ENCODE results near the gene HOXA6.

HOXA6 gene

DNA sequence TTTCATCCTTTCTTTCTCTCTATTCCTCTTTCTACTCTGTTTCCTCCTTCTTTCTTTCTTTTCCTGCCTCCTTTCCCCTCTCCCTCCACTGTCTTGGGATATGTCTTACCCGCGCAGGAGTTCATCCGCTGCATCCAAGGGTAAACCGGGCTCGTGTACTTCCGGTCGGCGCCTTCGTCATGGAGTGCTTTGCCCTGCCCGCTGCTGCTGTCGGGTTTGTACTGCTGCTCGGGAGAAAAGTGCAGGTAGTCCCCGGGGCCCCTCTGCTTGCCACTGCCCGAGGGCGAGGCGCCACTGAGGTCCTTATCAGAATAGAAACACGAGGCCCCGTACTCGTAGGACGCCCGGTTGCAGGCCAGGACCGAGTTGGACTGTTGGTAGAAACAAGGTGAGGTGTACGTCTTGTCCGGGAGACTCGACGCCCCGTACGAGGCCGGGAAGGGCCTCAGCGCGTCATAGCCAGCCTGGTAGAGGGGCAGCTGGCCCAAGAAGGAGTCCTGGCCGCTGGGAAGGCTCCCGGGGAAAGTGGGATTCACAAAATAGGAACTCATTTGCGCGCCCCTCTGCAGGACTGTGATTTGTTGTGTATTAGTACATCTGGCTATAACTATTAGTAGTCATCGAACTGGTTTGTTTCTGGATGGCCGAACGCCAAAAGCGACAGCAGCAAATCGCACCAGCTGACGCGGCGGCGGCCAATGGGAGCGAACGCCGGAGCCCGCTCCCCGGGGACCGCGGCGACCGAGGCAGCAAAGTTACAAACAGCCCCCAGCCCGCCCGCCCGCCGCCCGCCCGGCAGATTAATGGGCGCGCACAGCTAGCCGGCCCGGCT is at the start of gene HOXA6:
TSS of gene HOXA6 (minus strand) at position 576 of the 832 bp plus-strand sequence. CDS start at position 551, 25 bp downstream.
- no peak for DNase-seq

DNA sequence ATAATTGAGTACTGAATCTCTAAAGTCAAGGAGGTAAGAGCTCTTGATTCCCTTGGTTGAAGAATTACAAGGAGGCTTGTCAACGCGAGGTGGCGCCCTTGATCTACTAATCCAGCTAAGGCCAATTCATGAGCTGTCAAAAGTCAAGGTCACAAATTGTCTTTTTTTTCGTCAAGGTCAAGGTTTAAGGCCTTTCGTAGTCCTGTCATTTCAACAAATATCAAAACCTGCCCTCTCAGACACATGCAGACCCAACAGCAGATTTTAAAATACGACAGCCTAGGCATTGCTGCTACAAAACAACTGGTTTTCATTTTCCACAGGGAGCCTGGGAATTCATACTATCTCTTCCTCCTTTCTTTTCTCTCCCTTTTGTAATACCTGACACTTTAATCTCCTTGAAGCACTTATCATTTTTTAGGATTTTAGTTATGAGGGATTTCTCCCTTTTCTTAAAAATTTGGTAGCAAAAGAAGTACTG is 48.8 kb upstream of the HOXA6 start:
- DNase-seq, result no peak

GRCh38 chr7:27194686-27195379 is 47.3 kb upstream of the HOXA6 start:
- DNase-seq, result no peak

DNA sequence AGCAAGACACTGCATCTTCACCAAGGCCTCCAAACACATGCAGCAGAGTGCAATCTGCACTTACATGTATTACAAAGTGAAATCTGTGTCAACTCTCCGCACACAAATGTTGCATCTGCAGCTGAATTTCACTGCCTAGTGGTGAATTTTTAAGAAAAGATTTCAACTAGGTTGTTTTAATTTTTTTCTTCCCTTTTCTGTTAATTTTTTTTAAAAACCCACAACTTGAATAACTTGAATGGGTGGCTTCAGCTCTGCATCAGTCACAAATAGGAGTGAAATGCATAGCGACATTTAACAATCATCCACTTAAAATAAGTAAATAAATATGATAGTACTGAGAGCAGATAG is 46.4 kb upstream of the HOXA6 start:
- DNase-seq, result no peak

DNA sequence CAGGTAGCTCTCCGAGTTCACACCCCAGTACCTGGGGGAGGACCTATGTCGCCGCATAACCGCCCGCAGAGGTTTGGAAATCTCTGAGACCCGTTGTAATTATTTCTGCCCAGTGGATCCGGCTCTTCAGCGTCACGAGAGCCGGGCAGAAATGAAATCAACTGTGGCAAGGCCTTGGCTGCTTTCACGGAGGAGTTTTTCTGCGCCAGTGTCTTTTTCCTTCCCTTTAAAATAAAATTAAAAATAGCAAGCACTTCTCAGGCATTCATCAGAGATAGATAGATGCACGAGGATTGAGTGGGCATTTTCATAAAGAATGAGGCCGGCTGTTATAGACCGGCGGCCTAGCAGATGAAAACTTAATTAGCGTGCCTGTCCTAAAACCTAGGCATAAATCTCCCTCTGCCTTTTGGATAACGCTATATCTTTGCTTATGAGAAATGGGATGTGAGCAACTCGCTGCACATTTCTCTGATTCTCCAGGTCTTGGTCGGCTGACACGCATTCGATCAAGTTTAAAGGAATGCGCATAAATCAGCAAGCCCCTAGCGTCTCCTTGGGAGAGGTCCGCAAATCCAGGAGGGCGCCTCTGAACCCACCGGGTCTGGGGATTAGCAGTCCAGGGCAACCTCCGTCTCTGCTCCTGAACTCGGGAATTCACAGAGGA is 45.9 kb upstream of the HOXA6 start:
- DNase-seq, result no peak

DNA sequence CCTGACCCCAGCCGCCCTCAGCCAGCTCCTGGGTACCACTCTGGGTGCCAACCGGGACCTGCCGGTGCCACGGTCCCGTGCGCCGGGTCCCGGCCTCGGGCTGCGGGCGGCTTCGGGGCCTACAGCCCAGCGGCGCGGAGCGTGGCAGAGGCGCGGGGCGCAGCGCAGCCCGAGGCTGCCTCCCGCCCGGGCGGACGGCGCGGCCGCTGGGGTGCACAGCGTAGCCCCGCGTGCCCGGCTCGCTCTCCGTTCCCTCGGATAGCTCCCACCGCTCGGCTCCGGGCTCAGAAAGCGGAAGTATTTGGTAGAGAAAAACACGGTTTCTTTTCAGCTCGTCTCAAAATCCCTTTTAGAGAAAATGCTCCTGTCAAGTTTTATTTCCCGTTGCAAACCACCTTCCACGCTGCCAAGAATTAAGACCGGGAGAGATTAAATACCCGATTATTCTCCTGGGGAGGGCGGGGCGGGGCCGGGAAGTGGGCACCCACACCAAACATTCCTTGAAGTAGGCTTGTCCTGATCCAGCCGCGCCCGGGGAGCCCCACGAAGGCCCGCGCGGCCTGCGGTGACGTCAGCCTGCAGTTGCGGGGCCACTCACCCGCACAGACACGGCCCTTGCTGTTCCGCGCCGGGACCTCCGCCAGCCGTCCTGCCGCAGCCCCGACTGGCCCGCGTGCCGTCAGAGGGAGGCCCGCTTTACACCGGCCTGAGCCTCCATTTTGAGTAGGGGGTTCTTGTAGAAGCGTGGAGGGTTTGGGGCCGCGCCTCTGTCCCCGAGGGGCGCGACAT is 45.2 kb upstream of the HOXA6 start:
- DNase-seq, result no peak

DNA sequence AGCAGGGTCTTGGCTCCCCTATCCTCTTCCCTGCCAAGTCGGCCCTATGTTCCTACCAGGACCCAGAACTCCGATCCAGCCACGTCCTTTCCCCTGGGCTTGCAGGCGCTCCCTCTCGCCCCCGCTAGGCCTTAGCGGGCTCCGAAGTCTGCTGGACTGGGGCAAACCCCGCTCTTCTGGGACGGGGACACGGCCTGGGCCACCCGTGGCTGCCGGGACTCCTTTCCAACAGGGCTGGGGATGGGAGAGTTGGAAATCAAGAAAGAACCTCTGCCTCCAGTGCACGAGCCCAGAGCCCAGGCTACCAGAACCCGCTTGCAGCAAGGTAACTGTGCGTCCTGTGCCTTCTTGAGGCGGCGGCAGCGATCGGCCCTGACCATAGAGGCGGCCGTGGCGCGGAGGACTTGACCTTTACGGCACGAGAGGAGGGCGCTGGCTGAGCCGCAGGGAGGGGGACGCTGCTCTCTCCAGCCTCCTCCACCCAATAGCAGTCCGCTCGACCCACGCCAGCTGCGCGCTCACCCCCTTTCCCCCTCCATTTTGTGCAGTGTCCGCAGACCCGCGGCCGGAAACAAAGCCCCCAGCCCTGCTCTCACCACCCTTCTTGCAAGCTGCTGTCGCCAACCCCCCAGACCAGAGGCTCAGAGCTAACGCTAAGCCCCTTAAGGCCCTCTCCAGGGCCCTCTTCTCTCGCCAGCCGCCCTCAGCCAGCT is 44.4 kb upstream of the HOXA6 start:
- no peak for DNase-seq

- DNase-seq, result no peak
Observed at GRCh38 chr7:27191161-27191731, 43.7 kb upstream of the HOXA6 start.

- no peak for DNase-seq
Observed at GRCh38 chr7:27189997-27190748, 42.6 kb upstream of the HOXA6 start.

- DNase-seq, result no peak
Observed at GRCh38 chr7:27189295-27189996, 41.9 kb upstream of the HOXA6 start.

DNA sequence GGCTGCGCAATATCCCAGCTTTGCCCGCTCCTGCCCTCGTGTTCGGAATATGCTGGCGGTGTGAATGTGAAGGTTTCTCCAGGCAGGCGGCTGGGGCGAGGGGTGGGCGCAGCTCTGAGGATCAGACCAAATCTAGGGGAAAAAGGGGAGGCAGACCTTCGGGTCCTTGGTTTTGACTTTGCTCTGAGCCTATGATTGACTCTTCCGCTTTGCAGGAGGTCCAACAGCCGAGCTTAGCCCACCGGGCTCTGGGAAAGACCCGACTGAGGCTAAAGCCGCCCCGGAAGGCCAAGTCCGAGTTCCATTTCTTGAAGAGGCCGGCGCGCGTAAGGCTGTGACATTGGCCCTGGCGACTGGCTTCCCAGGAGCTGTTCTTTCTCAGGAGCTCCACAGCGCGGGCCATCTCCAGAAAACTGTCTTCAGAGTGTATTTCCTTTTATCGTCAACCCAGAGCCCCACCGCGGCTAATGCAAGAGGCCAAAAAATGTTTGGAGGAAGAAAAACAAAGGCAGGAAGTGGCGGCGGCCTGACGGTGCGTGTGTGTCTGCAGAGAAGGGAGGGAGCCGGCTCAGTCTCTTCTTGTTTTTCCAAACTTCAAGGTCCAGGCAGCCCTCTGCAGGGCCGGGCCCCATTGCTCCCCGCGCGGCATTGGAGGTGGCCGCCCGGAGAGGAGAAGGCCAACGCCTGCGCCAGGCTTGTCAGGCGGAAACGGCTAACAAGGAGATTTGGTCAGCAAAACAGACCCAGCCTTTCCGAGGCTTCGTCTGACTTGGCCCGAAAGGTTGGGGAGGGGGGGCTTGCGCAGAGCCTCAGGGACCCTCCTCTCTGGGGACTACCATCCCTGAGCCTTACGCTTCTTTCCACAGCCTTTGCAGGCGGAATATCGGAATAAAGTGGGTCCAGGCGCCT is 41.1 kb upstream of the HOXA6 start:
- no peak for DNase-seq

DNA sequence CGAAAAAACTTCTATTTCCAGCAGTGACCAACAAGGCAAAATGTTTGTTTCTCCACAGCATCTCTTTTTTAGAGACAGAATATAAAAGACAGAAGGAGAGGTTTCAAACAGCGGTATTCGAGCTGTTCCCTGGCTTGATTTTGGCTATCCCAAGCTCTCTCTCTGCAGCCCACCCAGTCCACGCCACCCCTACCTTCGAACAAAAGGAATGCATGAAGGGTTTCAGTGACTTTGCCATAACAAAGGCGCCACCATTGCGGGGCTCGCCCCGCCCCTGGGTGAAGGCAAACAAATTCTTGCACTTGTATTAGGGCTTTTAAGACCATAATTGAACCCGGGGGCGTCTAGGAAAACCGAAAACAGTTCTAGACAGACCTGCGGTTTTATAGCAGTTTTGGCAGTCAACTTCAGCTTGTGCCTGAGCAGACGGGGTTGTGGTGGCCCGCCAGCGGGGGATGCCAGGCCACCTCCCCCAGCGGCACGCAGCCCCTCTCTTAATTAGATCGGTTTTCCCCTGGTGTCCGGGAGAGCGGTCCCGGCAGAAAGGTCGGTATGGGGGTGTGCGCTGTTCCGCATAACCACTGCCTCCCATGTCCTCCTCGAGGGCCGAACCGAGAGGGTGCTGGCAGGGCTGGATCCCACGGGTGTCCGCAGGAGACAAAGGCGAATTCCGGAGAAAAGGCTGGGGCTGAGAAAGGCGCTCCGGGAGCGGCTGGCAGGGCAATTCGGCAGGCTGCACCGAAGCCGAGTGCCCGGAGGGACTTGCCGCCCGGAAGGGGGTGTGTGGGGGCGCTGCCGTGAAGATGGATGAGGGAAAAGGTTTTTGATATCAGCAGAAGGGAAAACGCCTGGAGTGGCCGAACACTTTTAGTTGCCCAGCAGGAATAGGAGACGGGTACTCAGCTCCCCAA is 40.2 kb upstream of the HOXA6 start:
- DNase-seq, result no peak

GRCh38 chr7:27186668-27187474 is 39.3 kb upstream of the HOXA6 start:
- DNase-seq, result no peak

GRCh38 chr7:27185854-27186667 is 38.5 kb upstream of the HOXA6 start:
- DNase-seq, result no peak

DNA sequence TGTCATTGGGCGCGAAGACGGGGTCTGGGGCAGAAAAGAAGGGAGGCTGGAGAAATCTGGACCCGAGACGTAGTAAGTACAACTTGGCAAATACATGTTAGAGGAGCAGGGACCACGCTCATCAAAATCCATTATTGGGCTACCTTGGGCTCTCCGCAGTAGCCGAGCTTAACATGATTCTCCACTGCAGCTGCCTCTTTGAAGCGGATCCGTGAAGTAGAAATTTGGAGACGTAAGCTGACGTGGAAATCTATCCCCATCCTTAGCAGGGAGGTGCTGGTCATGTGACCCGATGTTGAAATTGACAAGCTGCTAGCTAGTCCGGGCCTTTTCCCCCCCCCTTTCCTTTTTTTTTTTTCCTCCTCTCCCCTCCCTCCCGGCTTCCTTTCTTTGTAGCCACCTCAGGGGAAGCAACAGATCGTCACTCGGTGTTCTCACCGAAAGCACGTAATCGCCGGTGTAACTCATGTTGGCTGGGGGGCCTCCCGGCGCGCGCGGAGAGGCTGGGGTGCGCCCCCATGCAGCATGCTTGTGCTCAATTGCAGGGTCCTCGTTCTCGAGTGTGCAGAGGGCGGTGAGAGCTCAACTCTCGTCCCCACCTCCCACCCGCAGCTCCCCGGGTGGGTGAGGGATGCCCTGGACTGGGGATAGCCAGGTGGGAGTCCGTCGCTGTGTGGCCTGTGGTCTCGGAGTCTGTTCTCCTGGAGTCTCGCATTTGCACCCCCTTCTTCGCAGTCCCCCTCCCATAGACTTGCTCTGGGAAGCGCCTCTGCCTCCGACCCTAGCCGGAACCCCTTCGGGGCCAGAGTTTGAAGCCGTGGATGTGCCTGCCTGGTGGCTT is 37.7 kb upstream of the HOXA6 start, which contains the start of gene HOXA11:
TSS of gene HOXA11 (minus strand) at position 220 of the 841 bp plus-strand sequence. CDS start at position 132, 88 bp downstream.
- no peak for DNase-seq

All from NCI-H226 (cell line).